ENCODE measurements around the gene PAAF1.
A peak's percentile ranks its signal among the peaks of the same experiment; 100 is the strongest.

PAAF1 gene

GRCh38 chr11:73950869-73951710, 74.3 kb downstream of the PAAF1 start, which contains the start of gene DNAJB13:
Gene DNAJB13, plus strand, starts transcription at chr11:73951026. Its CDS starts 44 bp downstream, at chr11:73951070.
- Histone ChIP-seq H3K27me3 (replicated peaks in 2 of 5; ENCODE audit: control insufficient read depth in 4 of 5, insufficient read depth in 5 of 5, low read length in 4 of 5) (peaks cover 0 to 3% (median 0%) of the 10 kb centered on the region in 5 experiments), H3K9me3 (ENCODE audit: control extremely low read depth in 1 of 5, control insufficient read depth in 4 of 5, insufficient read depth in 2 of 5, low read depth in 1 of 5, low read length in 4 of 5) (peaks cover 0 to 6% (median 2%) of the 10 kb centered on the region in 5 experiments), H3K4me3 (ENCODE audit: control insufficient read depth in 1 of 7, extremely low read depth in 1 of 7, insufficient read depth in 4 of 7, low read depth in 2 of 7, low read length in 6 of 7) (no peak within 1 kb of the TSS), H3K4me1 (ENCODE audit: control extremely low read depth in 1 of 4, control insufficient read depth in 4 of 4, insufficient read depth in 4 of 4, low read length in 3 of 4) (peaks cover 0 to 5% (median 0%) of the 10 kb centered on the region in 4 experiments), H3K27ac (ENCODE audit: insufficient read depth in 1 of 2, low read depth in 1 of 2, low read length in 2 of 2, poor library complexity in 1 of 2, severe bottlenecking in 2 of 2) (no peak within 1 kb of the TSS), H3K36me3 (ENCODE audit: control insufficient read depth in 4 of 4, insufficient read depth in 4 of 4, low read length in 3 of 4) (no peaks in the 10 kb centered on the region)
- ChIA-PET POLR2A (interaction anchor here (0.7 kb wide), 1 partner anchor 13 kb away, joined by 3 read pairs; no protein-coding TSS in a partner anchor), CTCF (interaction anchor here (1.1 to 1.7 kb wide), 2 partner anchors 10 to 13 kb away, joined by 3 to 4 read pairs; no protein-coding TSS in a partner anchor)
- DNase-seq, result peak; percentile 39 to 76 (median 67)
- 89% methylated on average over 9 of the region's 12 CpGs for WGBS (ENCODE audit: insufficient coverage)

GRCh38 chr11:73951797-73952196, 75.0 kb downstream of the PAAF1 start:
- Histone ChIP-seq H3K36me3 (ENCODE audit: control insufficient read depth in 4 of 4, insufficient read depth in 4 of 4, low read length in 3 of 4) (no peaks in the 10 kb centered on the region), H3K4me3 (ENCODE audit: control insufficient read depth in 1 of 7, extremely low read depth in 1 of 7, insufficient read depth in 4 of 7, low read depth in 2 of 7, low read length in 6 of 7) (no peak overlapping the region), H3K9me3 (ENCODE audit: control extremely low read depth in 1 of 5, control insufficient read depth in 4 of 5, insufficient read depth in 2 of 5, low read depth in 1 of 5, low read length in 4 of 5) (peaks cover 0 to 3% (median 0%) of the 10 kb centered on the region in 5 experiments), H3K27me3 (replicated peaks in 2 of 5; ENCODE audit: control insufficient read depth in 4 of 5, insufficient read depth in 5 of 5, low read length in 4 of 5) (peaks cover 0 to 10% (median under 1%) of the 10 kb centered on the region in 5 experiments), H3K4me1 (ENCODE audit: control extremely low read depth in 1 of 4, control insufficient read depth in 4 of 4, insufficient read depth in 4 of 4, low read length in 3 of 4) (peaks cover 0 to 5% (median 0%) of the 10 kb centered on the region in 4 experiments), H3K27ac (ENCODE audit: insufficient read depth in 1 of 2, low read depth in 1 of 2, low read length in 2 of 2, poor library complexity in 1 of 2, severe bottlenecking in 2 of 2) (no peak overlapping the region)
- no peak for DNase-seq
- ChIA-PET CTCF (interaction anchor here (1.7 kb wide), 1 partner anchor 9 kb away, joined by 4 read pairs; no protein-coding TSS in a partner anchor), POLR2A (interaction anchor here (0.7 kb wide), 1 partner anchor 12 kb away, joined by 3 read pairs; no protein-coding TSS in a partner anchor)
- 97% methylated on average over 5 of the region's 7 CpGs for WGBS (ENCODE audit: insufficient coverage)

- WGBS (ENCODE audit: insufficient coverage), result 70% methylated on average over 15 of the region's 29 CpGs
- no peak for DNase-seq
- H3K27ac ChIP-seq (ENCODE audit: insufficient read depth in 1 of 2, low read depth in 1 of 2, low read length in 2 of 2, poor library complexity in 1 of 2, severe bottlenecking in 2 of 2), result no peak overlapping the region
- H3K36me3 ChIP-seq (ENCODE audit: control insufficient read depth in 4 of 4, insufficient read depth in 4 of 4, low read length in 3 of 4), result no peaks in the 10 kb centered on the region
- no peaks in the 10 kb centered on the region for H3K9me3 ChIP-seq (ENCODE audit: control extremely low read depth in 1 of 5, control insufficient read depth in 4 of 5, insufficient read depth in 2 of 5, low read depth in 1 of 5, low read length in 4 of 5)
- CTCF ChIA-PET, result interaction anchor here (0.7 to 1.6 kb wide), 4 partner anchors 9 to 397 kb away, joined by 3 read pairs; no protein-coding TSS in a partner anchor
- H3K27me3 ChIP-seq (replicated peaks in 2 of 5; ENCODE audit: control insufficient read depth in 4 of 5, insufficient read depth in 5 of 5, low read length in 4 of 5), result peaks cover 0 to 22% (median 6%) of the 10 kb centered on the region in 5 experiments
- H3K4me1 ChIP-seq (ENCODE audit: control extremely low read depth in 1 of 4, control insufficient read depth in 4 of 4, insufficient read depth in 4 of 4, low read length in 3 of 4), result no peaks in the 10 kb centered on the region
- POLR2A ChIA-PET, result interaction anchor here (1.1 kb wide), 1 partner anchor 23 kb away, joined by 3 read pairs; no protein-coding TSS in a partner anchor
- peak overlapping the region in 1 of 7 experiments; percentile 19 for H3K4me3 ChIP-seq (ENCODE audit: control insufficient read depth in 1 of 7, extremely low read depth in 1 of 7, insufficient read depth in 4 of 7, low read depth in 2 of 7, low read length in 6 of 7)
These were observed 80.3 kb downstream of the PAAF1 start for GRCh38 chr11:73956876-73957653.

GRCh38 chr11:73957654-73958361, 81.0 kb downstream of the PAAF1 start:
- ChIA-PET POLR2A (interaction anchor here (1.1 kb wide), 1 partner anchor 22 kb away, joined by 3 read pairs; no protein-coding TSS in a partner anchor), CTCF (interaction anchor here (0.8 to 1.6 kb wide), 4 partner anchors 9 to 64 kb away, joined by 3 read pairs; no protein-coding TSS in a partner anchor)
- H3K4me1 ChIP-seq (ENCODE audit: control extremely low read depth in 1 of 4, control insufficient read depth in 4 of 4, insufficient read depth in 4 of 4, low read length in 3 of 4), result no peaks in the 10 kb centered on the region
- H3K9me3 ChIP-seq (ENCODE audit: control extremely low read depth in 1 of 5, control insufficient read depth in 4 of 5, insufficient read depth in 2 of 5, low read depth in 1 of 5, low read length in 4 of 5), result no peaks in the 10 kb centered on the region
- peaks cover 0 to 22% (median 6%) of the 10 kb centered on the region in 5 experiments for H3K27me3 ChIP-seq (replicated peaks in 2 of 5; ENCODE audit: control insufficient read depth in 4 of 5, insufficient read depth in 5 of 5, low read length in 4 of 5)
- DNase-seq, result no peak
- H3K27ac ChIP-seq (ENCODE audit: insufficient read depth in 1 of 2, low read depth in 1 of 2, low read length in 2 of 2, poor library complexity in 1 of 2, severe bottlenecking in 2 of 2), result no peak overlapping the region
- 85% methylated on average over 20 of the region's 25 CpGs for WGBS (ENCODE audit: insufficient coverage)
- H3K4me3 ChIP-seq (ENCODE audit: control insufficient read depth in 1 of 7, extremely low read depth in 1 of 7, insufficient read depth in 4 of 7, low read depth in 2 of 7, low read length in 6 of 7), result peak overlapping the region in 1 of 7 experiments; percentile 19
- no peaks in the 10 kb centered on the region for H3K36me3 ChIP-seq (ENCODE audit: control insufficient read depth in 4 of 4, insufficient read depth in 4 of 4, low read length in 3 of 4)

- ChIA-PET CTCF (interaction anchor here (0.7 to 1.2 kb wide), 2 partner anchors 23 to 225 kb away, joined by 3 read pairs; no protein-coding TSS in a partner anchor), POLR2A (no interaction called here)
These were observed 81.8 kb downstream of the PAAF1 start for GRCh38 chr11:73958521-73959141.

GRCh38 chr11:73961321-73961720, 84.5 kb downstream of the PAAF1 start:
- WGBS (ENCODE audit: insufficient coverage), result 90% methylated on average over 4 of the region's 4 CpGs
- Histone ChIP-seq H3K4me3 (ENCODE audit: control insufficient read depth in 1 of 7, extremely low read depth in 1 of 7, insufficient read depth in 4 of 7, low read depth in 2 of 7, low read length in 6 of 7) (no peak overlapping the region), H3K27ac (ENCODE audit: insufficient read depth in 1 of 2, low read depth in 1 of 2, low read length in 2 of 2, poor library complexity in 1 of 2, severe bottlenecking in 2 of 2) (no peak overlapping the region), H3K9me3 (ENCODE audit: control extremely low read depth in 1 of 5, control insufficient read depth in 4 of 5, insufficient read depth in 2 of 5, low read depth in 1 of 5, low read length in 4 of 5) (no peaks in the 10 kb centered on the region), H3K27me3 (replicated peaks in 2 of 5; ENCODE audit: control insufficient read depth in 4 of 5, insufficient read depth in 5 of 5, low read length in 4 of 5) (peaks cover 0 to 23% (median 6%) of the 10 kb centered on the region in 5 experiments), H3K4me1 (ENCODE audit: control extremely low read depth in 1 of 4, control insufficient read depth in 4 of 4, insufficient read depth in 4 of 4, low read length in 3 of 4) (peaks cover 0 to 3% (median 0%) of the 10 kb centered on the region in 4 experiments), H3K36me3 (ENCODE audit: control insufficient read depth in 4 of 4, insufficient read depth in 4 of 4, low read length in 3 of 4) (no peaks in the 10 kb centered on the region)
- ChIA-PET POLR2A (no interaction called here), CTCF (interaction anchor here (0.7 to 1.4 kb wide), 3 partner anchors 10 to 72 kb away, joined by 3 to 4 read pairs (median 3); partner anchors contain the start of gene DNAJB13)
- DNase-seq, result no peak

More at GRCh38 chr11:73958521-73959141, 81.8 kb downstream of the PAAF1 start:
- no peaks in the 10 kb centered on the region for H3K9me3 ChIP-seq (ENCODE audit: control extremely low read depth in 1 of 5, control insufficient read depth in 4 of 5, insufficient read depth in 2 of 5, low read depth in 1 of 5, low read length in 4 of 5)
- H3K36me3 ChIP-seq (ENCODE audit: control insufficient read depth in 4 of 4, insufficient read depth in 4 of 4, low read length in 3 of 4), result no peaks in the 10 kb centered on the region
- no peak overlapping the region for H3K4me3 ChIP-seq (ENCODE audit: control insufficient read depth in 1 of 7, extremely low read depth in 1 of 7, insufficient read depth in 4 of 7, low read depth in 2 of 7, low read length in 6 of 7)
- H3K4me1 ChIP-seq (ENCODE audit: control extremely low read depth in 1 of 4, control insufficient read depth in 4 of 4, insufficient read depth in 4 of 4, low read length in 3 of 4), result no peaks in the 10 kb centered on the region
- peaks cover 0 to 22% (median 6%) of the 10 kb centered on the region in 5 experiments for H3K27me3 ChIP-seq (replicated peaks in 2 of 5; ENCODE audit: control insufficient read depth in 4 of 5, insufficient read depth in 5 of 5, low read length in 4 of 5)
- DNase-seq, result no peak
- WGBS (ENCODE audit: insufficient coverage), result 93% methylated on average over 14 of the region's 18 CpGs
- no peak overlapping the region for H3K27ac ChIP-seq (ENCODE audit: insufficient read depth in 1 of 2, low read depth in 1 of 2, low read length in 2 of 2, poor library complexity in 1 of 2, severe bottlenecking in 2 of 2)

All from common myeloid progenitor, CD34-positive (primary cell).